ENCODE data around the gene GCK.

DNA sequence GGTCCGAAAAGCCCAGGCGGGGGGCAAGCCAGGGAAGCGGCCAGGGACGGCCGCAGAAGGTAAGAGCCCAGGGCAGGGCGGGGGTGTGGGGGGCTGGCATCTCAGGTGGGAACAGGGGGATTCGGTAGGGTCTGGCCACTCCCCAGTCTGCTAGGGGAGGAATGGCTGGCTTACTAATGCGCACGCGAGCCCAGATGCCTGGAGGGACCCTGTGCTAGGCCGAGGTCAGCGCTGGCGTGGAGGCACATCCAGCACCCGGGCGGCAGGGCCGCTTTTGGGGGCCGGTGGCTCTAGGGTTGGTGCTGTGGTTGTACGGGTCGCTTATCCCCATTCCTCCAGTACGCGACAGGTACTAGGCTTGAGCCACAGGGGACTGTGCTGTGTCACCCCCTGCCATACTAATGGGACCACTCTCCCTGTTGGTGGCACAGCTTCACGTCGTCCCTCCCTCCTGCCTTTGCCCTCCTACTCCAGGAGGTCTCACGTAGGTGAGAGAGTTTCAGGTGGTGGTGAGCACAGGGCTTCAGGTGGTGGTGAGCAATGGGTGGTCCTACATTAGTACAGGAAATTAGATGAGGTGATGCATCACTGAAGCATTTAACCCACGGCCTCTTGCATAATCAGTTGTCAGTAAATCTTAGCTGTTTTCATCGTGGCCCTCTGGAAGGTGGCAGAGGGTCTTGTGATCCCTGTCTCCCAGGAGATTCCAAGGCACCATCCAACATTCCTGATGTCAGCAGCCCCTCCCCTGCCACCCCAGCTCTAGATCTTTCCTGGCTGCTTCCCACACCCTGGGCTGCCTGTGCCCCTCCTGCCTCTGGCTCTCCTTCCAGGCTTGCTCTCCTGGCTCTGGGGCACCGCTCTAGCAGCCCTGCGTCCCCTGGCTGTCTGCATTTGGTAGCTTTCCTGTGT, 84.1 kb downstream of the GCK start:
- TF ChIP-seq POLR2AphosphoS5 (IDR thresholded peaks at IDR 0.05; ENCODE audit: low read depth, low read length) = no peak
- TF ChIP-seq, protein P1, sequence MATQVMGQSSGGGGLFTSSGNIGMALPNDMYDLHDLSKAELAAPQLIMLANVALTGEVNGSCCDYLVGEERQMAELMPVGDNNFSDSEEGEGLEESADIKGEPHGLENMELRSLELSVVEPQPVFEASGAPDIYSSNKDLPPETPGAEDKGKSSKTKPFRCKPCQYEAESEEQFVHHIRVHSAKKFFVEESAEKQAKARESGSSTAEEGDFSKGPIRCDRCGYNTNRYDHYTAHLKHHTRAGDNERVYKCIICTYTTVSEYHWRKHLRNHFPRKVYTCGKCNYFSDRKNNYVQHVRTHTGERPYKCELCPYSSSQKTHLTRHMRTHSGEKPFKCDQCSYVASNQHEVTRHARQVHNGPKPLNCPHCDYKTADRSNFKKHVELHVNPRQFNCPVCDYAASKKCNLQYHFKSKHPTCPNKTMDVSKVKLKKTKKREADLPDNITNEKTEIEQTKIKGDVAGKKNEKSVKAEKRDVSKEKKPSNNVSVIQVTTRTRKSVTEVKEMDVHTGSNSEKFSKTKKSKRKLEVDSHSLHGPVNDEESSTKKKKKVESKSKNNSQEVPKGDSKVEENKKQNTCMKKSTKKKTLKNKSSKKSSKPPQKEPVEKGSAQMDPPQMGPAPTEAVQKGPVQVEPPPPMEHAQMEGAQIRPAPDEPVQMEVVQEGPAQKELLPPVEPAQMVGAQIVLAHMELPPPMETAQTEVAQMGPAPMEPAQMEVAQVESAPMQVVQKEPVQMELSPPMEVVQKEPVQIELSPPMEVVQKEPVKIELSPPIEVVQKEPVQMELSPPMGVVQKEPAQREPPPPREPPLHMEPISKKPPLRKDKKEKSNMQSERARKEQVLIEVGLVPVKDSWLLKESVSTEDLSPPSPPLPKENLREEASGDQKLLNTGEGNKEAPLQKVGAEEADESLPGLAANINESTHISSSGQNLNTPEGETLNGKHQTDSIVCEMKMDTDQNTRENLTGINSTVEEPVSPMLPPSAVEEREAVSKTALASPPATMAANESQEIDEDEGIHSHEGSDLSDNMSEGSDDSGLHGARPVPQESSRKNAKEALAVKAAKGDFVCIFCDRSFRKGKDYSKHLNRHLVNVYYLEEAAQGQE (IDR thresholded peaks at IDR 0.05; ENCODE audit: insufficient read depth in 1 of 2, low read depth in 2 of 2, low read length in 2 of 2) = no peak
